WTC11 (cell line): ENCODE measurements around the gene MGRN1. TPM values are rescaled to one million over a fixed set of nuclear protein-coding genes. Genes with fewer than 3 reads are reported as not detected.
A peak's percentile ranks its signal among the peaks of the same experiment; 100 is the strongest.

ENCODE experiments used
- ATAC-seq: fragments of 200-7000 bp; cut with Tn5 transposase; 2 replicates; pipeline ENCODE4 v1.10.0; 2021; ENCODE audit warnings: mild to moderate bottlenecking, moderate library complexity
- CTCF ChIA-PET: fragments of 300-600 bp; sonication (Branson Sonifier 250); formaldehyde crosslinking; loops from one replicate; lab custom pipeline; 2021; ENCODE audit warnings: antibody characterized with exemption; lab: Charles Lee
- POLR2A ChIA-PET: fragments of 350-600 bp; sonication (Branson Sonifier 250); formaldehyde crosslinking; loops from one replicate; lab custom pipeline; 2021; ENCODE audit warnings: antibody characterized with exemption; lab: Charles Lee
- DNase-seq: peaks from one replicate; pipeline ENCODE4 v3.0.0; 2021; ENCODE audit warnings: low spot score
- H3K27ac Mint-ChIP-seq: 2 replicates; pipeline ENCODE4 v1.8.0; 2021; ENCODE audit warnings: mixed read lengths
- H3K27me3 Mint-ChIP-seq: 2 replicates; pipeline ENCODE4 v1.8.0; 2021; ENCODE audit warnings: low read depth, mild to moderate bottlenecking, moderate library complexity, mixed read lengths
- H3K36me3 Mint-ChIP-seq: 2 replicates; pipeline ENCODE4 v1.8.0; 2021; ENCODE audit warnings: mixed read lengths
- H3K4me1 Mint-ChIP-seq: 2 replicates; pipeline ENCODE4 v1.8.0; 2022; ENCODE audit warnings: mixed read lengths
- H3K4me3 Mint-ChIP-seq: 2 replicates; pipeline ENCODE4 v1.8.0; 2021; ENCODE audit warnings: mild to moderate bottlenecking, moderate library complexity, mixed read lengths
- H3K9me3 Mint-ChIP-seq: 2 replicates; pipeline ENCODE4 v1.8.0; 2021; ENCODE audit warnings: mixed read lengths
- CBFB ChIP-seq: sonication (generic); formaldehyde crosslinking; IDR thresholded peaks from 2 replicates; pipeline ENCODE4 v1.8.1; 2022; ENCODE audit warnings: mild to moderate bottlenecking, low read depth, missing genetic modification reagents
- FOXK1 ChIP-seq: sonication (generic); formaldehyde crosslinking; IDR thresholded peaks from 2 replicates; pipeline ENCODE4 v1.8.0; 2022; ENCODE audit warnings: mild to moderate bottlenecking, moderate library complexity, missing genetic modification reagents
- GTF2I ChIP-seq: fragments of 250-450 bp; sonication (Bioruptor Pico); conservative IDR thresholded peaks from 2 replicates; pipeline ENCODE4 v1.4.0; 2021; ENCODE audit warnings: mild to moderate bottlenecking
- NR1H2 ChIP-seq: sonication (generic); formaldehyde crosslinking; IDR thresholded peaks from 2 replicates; pipeline ENCODE4 v1.9.0; 2021; ENCODE audit warnings: mild to moderate bottlenecking, moderate library complexity, missing genetic modification reagents
- SMAD3 ChIP-seq: sonication (generic); formaldehyde crosslinking; IDR thresholded peaks from 2 replicates; pipeline ENCODE4 v1.8.0; 2022; ENCODE audit warnings: missing genetic modification reagents, mild to moderate bottlenecking, borderline replicate concordance
- SMAD4 ChIP-seq: sonication (generic); formaldehyde crosslinking; IDR thresholded peaks from 2 replicates; pipeline ENCODE4 v1.8.0; 2022; ENCODE audit warnings: mild to moderate bottlenecking, missing genetic modification reagents
- ZNF121 ChIP-seq: sonication (generic); formaldehyde crosslinking; IDR thresholded peaks from 2 replicates; pipeline ENCODE4 v1.8.0; 2023; ENCODE audit warnings: missing genetic modification reagents
- ZNF232 ChIP-seq: sonication (generic); formaldehyde crosslinking; IDR thresholded peaks from 2 replicates; pipeline ENCODE4 v1.8.0; 2022; ENCODE audit warnings: mild to moderate bottlenecking, missing genetic modification reagents
- ZNF317 ChIP-seq: sonication (generic); formaldehyde crosslinking; IDR thresholded peaks from 2 replicates; pipeline ENCODE4 v1.8.1; 2023; ENCODE audit warnings: low read depth, mild to moderate bottlenecking, moderate library complexity, missing genetic modification reagents, borderline replicate concordance
- total RNA-seq: library from RNA; stranded (reverse); gene quantifications from 3 replicates; pipeline ENCODE4 v1.2.3, GENCODE V29; 2021
- TF ChIP-seq, protein P1 (sequence below): sonication (generic); formaldehyde crosslinking; IDR thresholded peaks from 2 replicates; pipeline ENCODE4 v1.8.0; 2023; ENCODE audit warnings: missing genetic modification reagents, mild to moderate bottlenecking, borderline replicate concordance
- TF ChIP-seq, protein P2 (sequence below): sonication (generic); formaldehyde crosslinking; IDR thresholded peaks from 2 replicates; pipeline ENCODE4 v1.8.1; 2023; ENCODE audit warnings: mild to moderate bottlenecking, missing genetic modification reagents, moderate library complexity
- TF ChIP-seq, protein P3 (sequence below): sonication (generic); formaldehyde crosslinking; IDR thresholded peaks from 2 replicates; pipeline ENCODE4 v1.8.0; 2022; ENCODE audit warnings: mild to moderate bottlenecking, missing genetic modification reagents

The MGRN1 gene
- total RNA-seq, 1 experiment from 2014 or later = 88.8 TPM

DNA sequence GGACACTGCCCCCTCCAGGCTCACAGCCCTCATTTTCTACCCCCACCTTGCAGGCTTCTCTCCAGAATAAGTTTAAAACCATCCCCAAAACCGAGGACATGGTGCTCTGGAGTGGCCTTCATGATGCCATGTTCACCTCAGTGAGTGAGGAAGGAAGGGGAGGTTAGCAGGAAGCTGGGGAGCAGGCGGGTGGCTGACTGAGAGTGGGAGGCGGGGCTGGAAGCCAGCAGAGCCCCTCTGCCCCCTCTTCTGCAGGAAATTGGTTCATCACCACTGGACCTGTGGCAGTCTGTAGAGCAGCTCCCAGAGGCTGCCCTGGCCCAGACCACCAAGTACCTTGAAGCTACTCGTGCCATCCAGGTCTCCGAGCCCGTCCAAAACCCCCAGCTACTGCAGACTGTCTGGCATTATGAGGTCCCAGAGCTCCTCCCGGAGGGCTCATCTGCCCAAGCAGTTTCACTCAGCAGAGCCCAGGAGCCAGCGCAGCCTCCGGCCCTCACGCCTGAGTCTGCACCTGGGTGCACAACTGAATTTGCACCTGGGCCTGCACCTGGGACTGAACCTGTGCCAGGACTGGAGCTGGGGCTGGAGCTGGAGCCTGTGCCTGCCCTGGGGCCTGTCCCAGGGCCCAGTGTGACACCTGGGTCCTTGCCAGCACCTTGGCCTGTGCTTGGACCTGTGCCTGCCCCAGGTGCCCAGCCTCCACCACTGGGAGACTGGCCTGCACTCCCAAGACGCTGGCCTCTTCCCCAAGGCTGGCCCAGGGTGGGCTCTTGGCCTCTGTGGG lies 49.5 kb upstream of the MGRN1 start:
- H3K27ac Mint-ChIP-seq = no peak overlapping the region
- DNase-seq = peak; percentile 66
- POLR2A ChIA-PET = interaction anchor here (1.0 kb wide), 1 partner anchor 75 kb away, joined by 3 read pairs; no protein-coding TSS in a partner anchor
- peaks cover 18% of the 10 kb centered on the region for H3K4me1 Mint-ChIP-seq
- no peaks in the 10 kb centered on the region for H3K9me3 Mint-ChIP-seq
- ATAC-seq = peak; percentile 71
- CTCF ChIA-PET = interaction anchor here (0.6 to 4.6 kb wide), 33 partner anchors 10 to 165 kb away, joined by 3 to 41 read pairs (median 4); partner anchors contain the start of genes C16orf96, CDIP1, HMOX2 and MGRN1
- no peak overlapping the region for H3K4me3 Mint-ChIP-seq
- peaks cover 5% of the 10 kb centered on the region for H3K27me3 Mint-ChIP-seq
- no peaks in the 10 kb centered on the region for H3K36me3 Mint-ChIP-seq
- TF ChIP-seq, protein P1, sequence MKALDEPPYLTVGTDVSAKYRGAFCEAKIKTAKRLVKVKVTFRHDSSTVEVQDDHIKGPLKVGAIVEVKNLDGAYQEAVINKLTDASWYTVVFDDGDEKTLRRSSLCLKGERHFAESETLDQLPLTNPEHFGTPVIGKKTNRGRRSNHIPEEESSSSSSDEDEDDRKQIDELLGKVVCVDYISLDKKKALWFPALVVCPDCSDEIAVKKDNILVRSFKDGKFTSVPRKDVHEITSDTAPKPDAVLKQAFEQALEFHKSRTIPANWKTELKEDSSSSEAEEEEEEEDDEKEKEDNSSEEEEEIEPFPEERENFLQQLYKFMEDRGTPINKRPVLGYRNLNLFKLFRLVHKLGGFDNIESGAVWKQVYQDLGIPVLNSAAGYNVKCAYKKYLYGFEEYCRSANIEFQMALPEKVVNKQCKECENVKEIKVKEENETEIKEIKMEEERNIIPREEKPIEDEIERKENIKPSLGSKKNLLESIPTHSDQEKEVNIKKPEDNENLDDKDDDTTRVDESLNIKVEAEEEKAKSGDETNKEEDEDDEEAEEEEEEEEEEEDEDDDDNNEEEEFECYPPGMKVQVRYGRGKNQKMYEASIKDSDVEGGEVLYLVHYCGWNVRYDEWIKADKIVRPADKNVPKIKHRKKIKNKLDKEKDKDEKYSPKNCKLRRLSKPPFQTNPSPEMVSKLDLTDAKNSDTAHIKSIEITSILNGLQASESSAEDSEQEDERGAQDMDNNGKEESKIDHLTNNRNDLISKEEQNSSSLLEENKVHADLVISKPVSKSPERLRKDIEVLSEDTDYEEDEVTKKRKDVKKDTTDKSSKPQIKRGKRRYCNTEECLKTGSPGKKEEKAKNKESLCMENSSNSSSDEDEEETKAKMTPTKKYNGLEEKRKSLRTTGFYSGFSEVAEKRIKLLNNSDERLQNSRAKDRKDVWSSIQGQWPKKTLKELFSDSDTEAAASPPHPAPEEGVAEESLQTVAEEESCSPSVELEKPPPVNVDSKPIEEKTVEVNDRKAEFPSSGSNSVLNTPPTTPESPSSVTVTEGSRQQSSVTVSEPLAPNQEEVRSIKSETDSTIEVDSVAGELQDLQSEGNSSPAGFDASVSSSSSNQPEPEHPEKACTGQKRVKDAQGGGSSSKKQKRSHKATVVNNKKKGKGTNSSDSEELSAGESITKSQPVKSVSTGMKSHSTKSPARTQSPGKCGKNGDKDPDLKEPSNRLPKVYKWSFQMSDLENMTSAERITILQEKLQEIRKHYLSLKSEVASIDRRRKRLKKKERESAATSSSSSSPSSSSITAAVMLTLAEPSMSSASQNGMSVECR (CRISPR knock-in tag) = no peak
- no peak for TF ChIP-seq ZNF232 (CRISPR knock-in tag)

DNA sequence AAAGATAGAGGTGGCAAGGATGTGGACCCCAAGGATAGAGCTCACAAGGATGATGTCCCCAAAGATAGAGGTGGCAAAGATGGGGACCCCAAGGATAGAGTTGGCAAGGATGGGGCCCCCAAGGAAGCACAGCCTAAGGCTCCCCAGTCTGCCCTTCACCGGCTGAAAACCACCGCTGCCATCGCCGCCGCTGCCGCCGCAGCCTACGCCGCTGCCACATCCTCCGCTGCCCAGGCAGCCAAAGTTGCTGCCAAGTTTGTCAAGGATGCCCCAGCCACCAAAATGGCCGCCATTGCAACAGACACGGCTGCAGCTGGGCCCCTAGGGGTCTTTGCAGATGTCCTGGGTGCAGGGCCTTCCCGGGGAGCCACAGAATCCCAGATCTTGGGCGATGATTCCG lies 48.6 kb upstream of the MGRN1 start:
- H3K4me3 Mint-ChIP-seq = no peak overlapping the region
- CTCF ChIA-PET = interaction anchor here (0.7 to 4.6 kb wide), 5 partner anchors 10 to 67 kb away, joined by 3 to 41 read pairs (median 21); no protein-coding TSS in a partner anchor
- ATAC-seq = no peak
- DNase-seq = no peak
- TF ChIP-seq ZNF317 (CRISPR knock-in tag) = no peak
- TF ChIP-seq, protein P2, sequence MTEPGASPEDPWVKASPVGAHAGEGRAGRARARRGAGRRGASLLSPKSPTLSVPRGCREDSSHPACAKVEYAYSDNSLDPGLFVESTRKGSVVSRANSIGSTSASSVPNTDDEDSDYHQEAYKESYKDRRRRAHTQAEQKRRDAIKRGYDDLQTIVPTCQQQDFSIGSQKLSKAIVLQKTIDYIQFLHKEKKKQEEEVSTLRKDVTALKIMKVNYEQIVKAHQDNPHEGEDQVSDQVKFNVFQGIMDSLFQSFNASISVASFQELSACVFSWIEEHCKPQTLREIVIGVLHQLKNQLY (CRISPR knock-in tag) = no peak
- no peak for TF ChIP-seq CBFB (CRISPR knock-in tag)
- TF ChIP-seq, protein P3, sequence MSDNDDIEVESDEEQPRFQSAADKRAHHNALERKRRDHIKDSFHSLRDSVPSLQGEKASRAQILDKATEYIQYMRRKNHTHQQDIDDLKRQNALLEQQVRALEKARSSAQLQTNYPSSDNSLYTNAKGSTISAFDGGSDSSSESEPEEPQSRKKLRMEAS (CRISPR knock-in tag) = no peak
- no peak for TF ChIP-seq NR1H2
- TF ChIP-seq FOXK1 (CRISPR knock-in tag) = no peak
- TF ChIP-seq SMAD3 (CRISPR knock-in tag) = no peak
- TF ChIP-seq GTF2I = no peak
- POLR2A ChIA-PET = no interaction called here
- peaks cover 5% of the 10 kb centered on the region for H3K27me3 Mint-ChIP-seq
- H3K9me3 Mint-ChIP-seq = no peaks in the 10 kb centered on the region
- peaks cover 9% of the 10 kb centered on the region for H3K4me1 Mint-ChIP-seq
- no peaks in the 10 kb centered on the region for H3K36me3 Mint-ChIP-seq
- no peak overlapping the region for H3K27ac Mint-ChIP-seq

DNA sequence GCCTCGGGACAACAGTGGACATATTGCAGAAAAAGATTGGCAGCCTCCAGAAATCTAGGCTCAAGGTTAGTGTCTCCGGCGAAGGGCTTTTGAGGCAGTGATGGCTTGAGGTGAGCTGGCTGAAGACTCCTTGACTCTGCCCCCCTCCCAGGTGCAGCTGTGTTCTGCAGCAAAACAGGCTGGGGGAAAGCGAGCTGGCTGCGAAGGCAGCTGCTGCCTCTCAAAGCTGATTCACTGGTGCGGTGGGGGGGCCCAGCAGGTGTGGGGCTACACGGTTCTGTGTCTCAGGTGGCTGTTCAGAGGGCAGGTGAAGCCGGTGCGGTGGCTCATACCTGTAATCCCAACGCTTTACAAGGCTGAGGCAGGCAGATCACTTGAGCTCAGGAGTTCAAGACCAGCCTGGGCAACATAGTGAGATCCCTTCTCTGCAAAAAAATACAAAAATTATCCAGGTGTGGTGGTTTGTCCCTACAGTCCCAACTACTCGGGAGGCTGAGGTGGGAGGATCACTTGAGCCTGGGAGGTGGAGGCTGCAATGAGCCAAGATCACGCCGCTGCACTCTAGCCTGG lies 45.6 kb upstream of the MGRN1 start:
- ChIA-PET POLR2A (interaction anchor here (0.6 to 1.2 kb wide), 2 partner anchors 32 to 284 kb away, joined by 3 read pairs; no protein-coding TSS in a partner anchor), CTCF (interaction anchor here (1.2 to 3.0 kb wide), 3 partner anchors 31 to 61 kb away, joined by 3 to 9 read pairs (median 6); no protein-coding TSS in a partner anchor)
- Mint-ChIP-seq H3K36me3 (no peaks in the 10 kb centered on the region), H3K4me3 (no peak overlapping the region), H3K4me1 (no peaks in the 10 kb centered on the region), H3K27ac (no peak overlapping the region), H3K9me3 (no peaks in the 10 kb centered on the region), H3K27me3 (no peaks in the 10 kb centered on the region)
- TF ChIP-seq SMAD4 (CRISPR knock-in tag) (no peak), ZNF121 (CRISPR knock-in tag) (peak; percentile 72; the same call in 1 of the 2 replicates)
- DNase-seq (no peak), ATAC-seq (no peak)
